Measurements from ENCODE around the gene PAQR3.

- TF ChIP-seq EZH2 (IDR thresholded peaks at IDR 0.05; ENCODE audit: borderline replicate concordance, low read depth, low read length, severe bottlenecking) (no peak), CTCF (IDR thresholded peaks at IDR 0.05; ENCODE audit: borderline replicate concordance, extremely low read depth, low read length, poor library complexity, severe bottlenecking) (no peak)
Measured at GRCh38 chr4:78937837-78938236, 1.4 kb downstream of the PAQR3 start.
